NCI-H128 (cell line): ENCODE results near the gene CNTNAP2.

Experiments used
- DNase-seq: peaks from one replicate; lab custom pipeline; 2025; ENCODE audit not compliant: unreplicated experiment; lab: John Stamatoyannopoulos, UW

Gene CNTNAP2

DNA sequence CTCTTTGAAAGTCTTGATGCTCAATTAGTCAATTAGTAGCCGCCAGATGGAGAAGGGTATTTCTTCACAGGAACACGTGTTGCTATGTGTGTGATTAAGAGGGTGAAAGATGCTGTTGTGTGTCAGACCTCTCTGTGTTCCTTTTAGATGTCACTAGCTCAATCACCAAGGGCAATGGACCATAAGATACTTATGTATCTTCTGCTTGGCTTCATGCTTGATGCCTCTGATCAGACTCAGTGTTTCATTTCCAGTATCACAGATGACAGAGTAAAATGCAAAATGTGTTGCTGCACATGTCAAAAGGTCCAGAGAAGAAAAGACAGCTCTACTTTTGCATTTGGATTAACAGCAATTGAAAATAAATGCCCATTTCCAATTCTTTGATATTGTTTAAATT lies 865.9 kb downstream of the CNTNAP2 start:
- DNase-seq = no peak

GRCh38 chr7:146991596-146991995 lies 875.0 kb downstream of the CNTNAP2 start:
- no peak for DNase-seq

- DNase-seq = no peak
Observed at GRCh38 chr7:146993764-146994163, 877.2 kb downstream of the CNTNAP2 start.

DNA sequence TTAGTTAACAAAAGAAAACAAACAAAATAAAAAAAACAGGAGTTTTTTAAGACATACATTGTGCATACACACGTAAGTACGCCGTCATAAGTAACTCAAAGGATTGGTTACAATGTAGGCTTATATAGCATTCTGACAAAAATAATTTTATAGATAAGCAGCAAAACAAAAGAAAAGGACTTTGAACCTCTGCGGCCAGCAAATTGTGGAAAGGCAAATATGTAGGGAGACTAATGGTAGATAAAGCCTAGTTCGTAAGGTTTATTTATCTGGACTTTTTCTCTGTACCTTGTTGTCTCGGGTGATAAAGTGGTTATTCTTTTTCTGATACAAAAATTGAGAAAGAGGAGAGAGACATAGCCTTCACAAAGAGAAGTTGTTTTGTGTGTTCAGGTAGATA lies 891.9 kb downstream of the CNTNAP2 start:
- no peak for DNase-seq

GRCh38 chr7:147012666-147013065 lies 896.1 kb downstream of the CNTNAP2 start:
- no peak for DNase-seq

- DNase-seq = no peak
Observed at GRCh38 chr7:147013825-147014224, 897.2 kb downstream of the CNTNAP2 start.

DNA sequence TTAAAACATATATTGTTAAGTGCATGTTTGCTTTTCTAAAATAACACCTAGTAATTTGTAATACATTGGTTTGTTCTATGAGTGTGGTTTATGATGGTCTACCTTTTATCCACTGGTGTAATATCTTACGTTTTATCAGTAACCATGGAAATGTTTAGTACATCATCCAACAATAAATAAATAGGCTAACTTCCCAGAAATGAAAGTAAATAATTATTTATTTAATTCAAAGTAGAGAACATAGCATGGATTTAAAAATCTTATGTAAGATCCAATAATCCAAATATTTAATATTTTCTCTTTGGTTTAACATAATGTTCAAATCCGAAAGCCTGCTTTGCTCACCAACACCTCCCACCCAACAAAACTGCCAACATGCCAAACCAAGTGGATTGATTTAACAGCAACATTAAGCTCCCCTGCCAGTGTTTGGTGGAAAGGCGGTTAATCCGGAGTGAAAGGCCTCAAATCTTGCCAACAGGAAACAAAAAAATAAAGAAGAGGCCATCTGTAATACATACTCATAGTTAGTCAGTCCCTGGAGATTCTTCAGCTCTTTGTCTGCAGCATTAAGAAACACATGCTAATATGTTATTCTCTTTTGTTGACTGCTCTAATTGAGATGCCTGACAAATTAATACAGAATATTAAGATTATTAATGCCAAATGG lies 897.8 kb downstream of the CNTNAP2 start:
- DNase-seq = no peak

- no peak for DNase-seq
Observed at GRCh38 chr7:147015999-147016398, 899.4 kb downstream of the CNTNAP2 start.

GRCh38 chr7:147022056-147022455 lies 905.5 kb downstream of the CNTNAP2 start:
- DNase-seq = no peak

DNA sequence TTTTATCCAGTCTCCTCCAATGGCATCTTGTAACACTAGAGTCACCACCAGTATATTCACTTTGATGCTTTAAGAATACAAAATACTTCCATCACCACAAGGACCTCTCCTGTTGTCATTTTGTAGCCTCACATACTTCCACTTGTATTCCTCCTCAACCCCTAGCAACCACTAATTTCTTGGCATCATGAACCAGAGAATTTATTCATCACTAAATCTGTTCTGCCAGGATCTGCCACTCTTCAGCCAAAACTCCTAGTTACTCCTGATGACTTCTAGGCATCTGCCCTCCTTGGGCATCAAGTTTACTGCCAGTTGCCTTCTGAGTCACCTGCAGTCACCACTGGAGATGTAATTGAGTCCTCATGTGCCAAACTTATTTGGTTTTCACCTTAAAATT lies 906.8 kb downstream of the CNTNAP2 start:
- DNase-seq = no peak

GRCh38 chr7:147029953-147030352 lies 913.4 kb downstream of the CNTNAP2 start:
- no peak for DNase-seq

GRCh38 chr7:147033641-147034040 lies 917.0 kb downstream of the CNTNAP2 start:
- no peak for DNase-seq

DNA sequence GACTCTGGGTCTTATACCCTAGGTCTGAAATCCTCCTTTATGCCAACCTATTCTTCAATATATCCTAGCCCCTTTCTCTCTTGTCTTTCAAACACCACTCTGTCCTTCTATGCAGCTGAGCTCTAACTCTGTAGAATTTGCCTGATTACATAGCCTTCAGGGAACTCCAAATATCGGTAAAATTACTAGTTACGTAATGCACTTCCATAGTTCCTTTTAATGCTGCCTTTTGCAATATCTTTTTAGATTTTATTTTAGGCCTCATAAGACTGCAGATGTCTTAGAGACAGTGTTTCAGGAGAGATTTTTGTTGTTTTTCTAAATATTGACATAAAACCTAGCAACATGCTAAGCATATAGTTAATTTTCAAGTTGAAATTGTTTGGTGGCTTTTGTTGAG lies 924.8 kb downstream of the CNTNAP2 start:
- no peak for DNase-seq

DNA sequence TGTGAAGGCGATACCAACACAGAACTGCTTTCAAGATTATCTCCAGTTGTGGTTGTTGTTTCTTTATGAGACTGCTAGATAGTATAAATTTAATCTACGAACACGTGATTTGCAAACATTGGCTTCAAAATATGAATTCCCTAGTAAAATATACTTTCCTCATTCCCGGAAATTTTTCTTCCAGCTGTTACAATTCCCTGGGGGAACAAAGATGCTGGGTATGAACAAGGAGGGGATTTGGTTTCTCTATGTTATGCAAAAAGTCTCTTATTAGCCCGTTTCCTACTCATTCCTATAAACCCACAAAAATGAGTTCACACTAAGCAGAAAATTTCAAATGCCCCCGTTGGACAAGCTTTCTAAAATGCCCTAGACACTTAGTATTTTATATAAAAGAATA lies 928.3 kb downstream of the CNTNAP2 start:
- DNase-seq = no peak

DNA sequence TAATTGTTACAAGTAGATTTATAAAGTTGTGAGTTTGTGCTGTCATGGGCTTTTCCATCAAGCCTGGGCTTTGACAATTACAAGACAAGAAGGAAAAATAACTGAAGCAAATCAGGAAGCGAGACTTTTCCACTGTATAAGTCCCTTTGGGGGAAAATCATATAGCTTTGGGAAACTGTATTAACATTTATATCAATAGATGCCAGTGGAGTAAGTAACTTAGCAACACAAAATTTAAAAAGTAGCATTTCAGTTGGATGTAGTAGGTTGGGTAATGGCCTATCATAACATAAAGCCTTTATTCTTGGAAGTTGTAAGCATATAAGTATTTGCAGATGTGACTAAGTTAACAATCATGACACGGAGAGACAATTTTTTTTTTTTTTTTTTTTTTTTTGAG lies 931.1 kb downstream of the CNTNAP2 start:
- DNase-seq = no peak

DNA sequence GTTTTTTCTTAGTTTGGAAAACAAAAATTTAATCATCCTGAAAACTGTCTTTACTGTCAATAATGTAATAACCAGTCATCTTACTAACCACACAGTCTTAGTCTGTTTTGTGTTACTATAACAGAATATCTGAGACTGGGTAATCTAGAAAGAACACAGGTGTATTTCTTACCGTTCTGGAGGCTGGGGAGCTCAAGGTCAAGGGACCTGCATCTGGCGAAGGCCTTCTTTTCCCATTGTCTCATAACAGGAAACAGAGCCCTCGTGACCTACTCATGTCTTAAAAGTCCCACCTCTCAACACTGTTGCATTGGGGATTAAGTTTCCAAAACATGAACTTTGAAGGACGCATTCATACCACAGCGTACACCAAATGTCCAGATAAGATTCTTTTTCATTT lies 932.3 kb downstream of the CNTNAP2 start:
- no peak for DNase-seq

- DNase-seq = no peak
Observed at GRCh38 chr7:147052818-147053217, 936.2 kb downstream of the CNTNAP2 start.

GRCh38 chr7:147053746-147054145 lies 937.1 kb downstream of the CNTNAP2 start:
- DNase-seq = no peak

DNA sequence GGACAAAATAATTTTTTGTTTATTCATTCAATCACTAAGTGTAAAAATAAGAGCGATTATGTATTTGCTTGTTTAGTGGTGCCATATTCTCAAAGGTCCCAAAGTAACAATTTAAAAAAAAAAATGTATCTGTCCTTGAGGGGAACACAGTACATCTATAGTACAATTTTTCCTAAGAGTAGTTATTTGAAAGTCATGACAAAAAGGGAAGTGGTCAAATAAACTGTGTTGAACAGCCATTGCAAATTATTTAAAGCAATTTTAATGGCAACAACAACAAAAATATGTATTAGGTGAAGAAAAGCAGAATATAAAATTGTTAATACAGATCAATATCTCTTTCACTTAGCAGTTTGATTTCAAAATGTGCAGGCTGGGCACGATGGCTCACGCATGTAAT lies 943.5 kb downstream of the CNTNAP2 start:
- no peak for DNase-seq

GRCh38 chr7:147062897-147063296 lies 946.3 kb downstream of the CNTNAP2 start:
- no peak for DNase-seq

- DNase-seq = no peak
Observed at GRCh38 chr7:147068842-147069241, 952.2 kb downstream of the CNTNAP2 start.

DNA sequence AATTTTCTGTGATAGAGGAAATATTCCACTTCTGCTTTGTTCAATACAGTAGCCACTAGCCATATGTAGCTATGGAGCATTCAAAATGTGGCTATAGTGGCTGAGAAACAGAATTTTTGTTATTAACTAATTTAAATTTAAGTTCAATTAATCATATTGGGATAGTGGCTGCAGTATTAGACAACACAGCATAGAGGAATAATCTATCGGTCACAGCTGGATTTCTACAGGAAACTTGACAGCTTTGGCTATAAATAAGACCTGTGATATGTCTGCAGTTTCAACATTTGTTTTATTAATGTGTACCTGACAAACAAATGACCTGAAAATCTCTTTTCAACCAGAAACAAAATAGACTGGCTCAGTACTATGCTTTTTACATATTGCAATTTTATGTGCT lies 953.2 kb downstream of the CNTNAP2 start:
- DNase-seq = no peak

DNA sequence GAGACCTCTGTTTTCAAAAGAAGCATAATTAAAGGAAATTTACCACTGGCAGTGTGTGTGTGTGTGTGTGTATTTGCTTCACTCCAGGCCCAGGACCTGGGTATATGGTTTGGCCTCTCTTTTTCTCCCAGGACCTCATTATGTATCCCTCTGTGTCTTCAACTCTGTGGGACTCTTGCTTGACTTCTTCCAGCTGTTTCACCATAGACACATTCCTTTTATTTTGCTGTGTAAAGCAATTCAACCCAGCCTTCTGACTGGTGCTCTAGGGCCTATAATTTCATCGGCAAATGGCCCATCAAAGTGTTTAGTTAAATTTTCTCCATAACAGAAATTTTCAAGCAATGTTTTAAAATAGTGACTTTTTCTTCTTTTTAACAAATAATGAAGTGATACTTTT lies 954.3 kb downstream of the CNTNAP2 start:
- no peak for DNase-seq
